ENCODE data around the gene TM4SF18.
"Not testable (repeated sequence)": the region's sequence is repeated elsewhere in the genome, so short reads cannot be mapped to it uniquely, and the experiment has no call there.

The TM4SF18 gene

DNA sequence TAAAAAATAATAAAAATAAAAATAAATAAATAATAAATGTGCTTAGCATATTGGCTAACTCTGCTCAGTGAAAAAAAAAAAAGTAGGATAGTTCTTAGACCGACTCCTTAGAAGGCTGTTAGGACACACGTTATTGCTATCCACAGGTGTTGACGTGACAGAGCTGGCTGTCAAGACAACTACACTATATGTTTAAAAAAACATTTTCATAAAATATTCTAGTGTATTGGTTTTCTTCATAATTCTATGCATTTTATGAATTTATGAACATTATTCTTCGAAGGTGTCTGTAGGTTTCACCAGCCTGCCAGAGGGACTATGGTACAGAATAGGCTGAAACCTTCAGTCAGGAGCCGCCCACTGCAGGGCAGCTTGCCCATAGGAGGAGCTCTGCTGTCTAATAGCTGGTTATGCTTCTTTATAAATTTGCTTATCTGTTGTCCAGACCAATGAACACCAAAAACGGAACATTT is 34.8 kb upstream of the TM4SF18 start:
- ATAC-seq: no peak

DNA sequence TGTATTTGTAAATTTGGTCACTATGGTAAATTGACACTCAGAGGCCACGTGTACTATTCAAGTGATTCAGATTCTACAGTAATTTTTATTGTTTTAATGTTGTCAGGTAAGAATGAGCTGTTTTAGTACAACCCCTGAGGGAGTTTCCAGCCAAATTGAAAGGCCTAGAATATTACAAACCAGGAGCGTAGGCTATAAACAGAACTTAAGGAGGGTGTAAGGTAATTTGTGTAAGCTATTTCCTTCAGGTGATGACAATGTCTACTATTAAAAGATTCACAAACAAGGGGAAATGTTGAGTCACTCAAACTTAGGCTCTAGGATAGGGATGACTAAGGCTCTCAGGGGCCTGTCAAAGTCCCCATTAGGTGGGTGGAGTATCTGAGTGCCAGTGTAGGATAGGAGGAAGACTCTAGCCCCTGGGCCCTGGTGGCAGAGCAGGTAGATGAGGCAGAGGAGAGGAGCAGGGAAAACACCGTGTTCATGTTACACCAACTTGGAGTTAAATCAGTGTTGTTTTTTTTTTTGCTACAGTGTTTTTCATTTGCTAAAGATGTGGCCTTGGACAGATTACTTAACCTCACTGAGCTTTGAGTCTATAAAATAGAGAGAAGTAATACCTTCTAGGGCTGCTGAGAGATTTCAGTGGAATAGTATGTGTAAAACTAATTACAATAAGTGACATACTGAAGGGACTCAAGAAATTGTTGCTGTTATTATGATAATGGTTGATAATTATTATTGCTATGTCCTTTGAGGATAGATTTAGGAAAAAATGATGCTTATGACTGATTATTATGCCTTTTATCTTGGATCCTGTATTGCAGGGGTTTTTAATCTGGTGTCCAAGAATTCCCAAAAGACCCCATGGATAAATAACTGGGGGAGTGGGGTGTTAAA is 33.8 kb upstream of the TM4SF18 start:
- ATAC-seq: peak; percentile 82 to 83

DNA sequence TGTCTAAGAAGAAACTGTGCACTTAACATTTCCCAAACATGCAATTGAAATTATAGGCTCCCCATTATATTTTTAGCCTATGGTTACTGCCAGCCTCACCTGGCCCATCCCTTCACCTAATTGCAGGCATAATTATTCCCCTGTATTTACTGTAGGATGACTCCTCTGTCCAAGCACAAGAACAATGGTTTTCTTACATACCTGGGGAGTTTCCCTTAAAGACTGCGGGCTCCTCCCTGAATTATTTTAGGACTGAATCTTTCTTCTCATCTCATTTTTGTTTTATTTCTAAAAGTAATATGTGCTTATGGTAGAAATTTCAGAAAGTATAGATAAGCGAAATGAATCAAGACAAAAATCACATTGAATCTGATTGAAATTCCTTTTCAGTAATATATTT is 32.6 kb upstream of the TM4SF18 start:
- no peak for ATAC-seq

DNA sequence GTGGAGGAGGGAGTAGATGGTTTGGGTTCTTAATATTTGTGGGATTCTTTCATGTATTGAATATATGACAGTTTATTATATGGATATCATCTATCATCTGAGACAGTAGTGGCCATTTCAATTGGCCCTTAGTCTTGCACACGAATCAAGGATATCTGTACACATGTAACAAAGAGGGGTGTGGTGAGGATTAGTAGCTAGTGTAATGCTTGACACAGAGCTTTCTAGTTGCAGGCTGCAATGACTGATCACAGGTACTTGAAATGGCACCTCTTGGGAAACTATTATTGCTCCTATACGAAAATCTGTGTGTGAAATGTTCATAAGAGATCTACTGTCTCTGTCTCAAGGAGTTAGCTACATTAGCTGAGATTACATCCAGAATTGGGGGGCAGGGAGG is 31.2 kb upstream of the TM4SF18 start:
- no peak for ATAC-seq

DNA sequence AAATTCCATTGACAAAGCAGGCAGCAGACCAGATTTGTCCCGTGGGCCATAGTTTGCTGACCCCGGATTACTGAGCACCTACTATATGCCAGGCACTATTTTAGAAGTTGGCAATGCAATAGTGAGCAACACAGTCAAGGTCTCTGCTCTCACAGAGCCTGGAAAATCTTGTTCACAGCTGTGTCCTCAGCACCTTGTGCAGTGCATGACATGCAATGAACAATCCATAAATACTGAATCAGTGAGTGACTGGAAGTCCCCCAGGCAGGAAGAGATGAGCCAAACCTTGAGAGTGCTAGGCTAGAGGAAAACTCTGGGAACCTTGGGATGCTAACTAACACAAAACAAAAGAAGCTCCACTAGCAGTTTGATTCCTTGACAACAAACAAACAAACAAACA is 29.6 kb upstream of the TM4SF18 start:
- no peak for ATAC-seq

DNA sequence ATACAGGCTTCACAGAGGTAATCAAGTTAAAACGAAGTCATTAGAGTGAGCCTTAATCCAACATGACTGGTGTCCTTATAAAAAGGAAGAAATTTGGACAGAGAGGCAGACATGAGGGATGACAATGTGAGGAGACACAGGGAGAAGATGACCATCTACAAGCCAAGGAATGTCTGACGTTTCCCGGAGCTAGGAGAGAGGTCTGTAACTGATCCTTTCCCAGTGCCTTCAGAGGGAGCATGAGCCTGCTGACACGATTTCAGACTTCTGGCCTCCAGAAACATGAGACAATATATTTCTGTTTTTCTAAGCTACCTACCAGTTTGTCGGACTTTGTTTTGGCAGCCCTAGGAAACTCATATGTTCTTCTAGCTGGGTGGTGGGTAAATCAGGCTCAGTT is 28.9 kb upstream of the TM4SF18 start:
- no peak for ATAC-seq

DNA sequence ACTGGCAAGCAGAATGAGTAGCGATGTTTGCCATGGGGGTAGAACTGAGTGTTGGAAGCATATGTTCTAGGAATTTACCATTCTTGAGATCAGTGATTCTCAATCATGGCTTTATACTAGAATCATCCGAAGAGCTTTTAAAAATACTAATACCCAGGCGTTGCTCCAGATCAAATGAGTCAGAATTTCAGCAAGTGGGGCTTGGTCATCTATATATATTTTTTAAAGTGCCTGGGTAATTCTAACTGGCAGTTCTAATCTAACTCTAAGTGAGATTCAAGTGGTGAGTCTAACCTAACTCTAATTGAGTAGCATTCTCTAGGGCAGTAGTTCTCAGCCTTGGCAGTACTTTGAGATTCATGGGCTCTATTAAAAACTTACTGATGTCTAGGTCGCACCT is 23.2 kb upstream of the TM4SF18 start:
- ATAC-seq: no peak

DNA sequence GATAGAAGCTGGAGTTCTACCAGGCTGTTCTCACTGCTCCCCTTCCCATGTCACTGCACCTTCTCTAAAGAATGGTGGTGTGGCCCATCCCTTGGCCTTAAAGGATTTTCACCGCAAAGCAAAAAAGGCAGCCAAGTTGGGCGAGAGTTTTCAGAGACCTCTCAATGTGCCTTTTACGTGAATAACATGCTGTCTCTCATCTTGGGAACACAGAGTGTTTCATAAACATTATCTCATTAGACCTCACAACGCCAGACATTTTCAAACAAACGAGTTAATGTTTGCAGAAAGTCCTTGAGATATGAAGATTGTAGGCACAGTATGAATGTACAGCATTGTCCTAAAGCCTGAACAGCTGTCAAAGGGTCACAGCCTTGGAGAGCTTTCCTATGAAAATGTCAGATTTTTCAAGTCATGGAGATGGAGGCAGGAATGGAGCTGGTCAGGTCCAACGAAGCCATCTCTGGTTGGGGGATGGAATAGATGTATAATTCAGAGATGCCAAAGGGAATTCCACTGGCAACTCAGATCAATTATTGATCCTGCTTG is 22.7 kb upstream of the TM4SF18 start:
- no peak for ATAC-seq

DNA sequence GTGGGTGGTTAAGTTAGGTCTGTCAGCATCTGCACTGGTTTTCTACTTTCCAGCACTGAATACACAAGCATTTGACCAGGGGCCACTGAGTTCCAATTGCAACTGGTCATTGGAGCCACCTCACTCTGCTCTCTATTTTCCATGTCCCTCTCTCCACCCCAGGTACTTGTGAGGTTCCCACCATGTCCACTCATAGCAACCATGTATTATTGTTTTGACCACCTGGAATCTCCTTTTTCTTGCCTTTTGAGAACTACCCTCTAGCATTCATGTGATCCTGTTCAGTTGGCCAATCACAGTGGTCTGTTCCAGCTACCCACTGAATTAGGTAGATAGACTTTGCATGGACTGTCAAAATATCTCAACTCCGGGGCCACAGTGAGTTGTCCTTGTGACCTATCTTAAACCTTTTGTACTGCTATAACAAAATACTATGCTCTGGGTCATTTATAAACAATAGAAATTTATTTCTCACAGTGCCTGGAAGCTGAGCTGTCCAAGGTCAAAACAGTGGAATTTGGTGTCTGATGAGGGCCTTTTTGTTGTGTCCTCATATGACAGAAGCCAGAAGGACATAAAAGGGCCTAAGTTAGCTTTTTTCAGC is 20.2 kb upstream of the TM4SF18 start:
- no peak for ATAC-seq

DNA sequence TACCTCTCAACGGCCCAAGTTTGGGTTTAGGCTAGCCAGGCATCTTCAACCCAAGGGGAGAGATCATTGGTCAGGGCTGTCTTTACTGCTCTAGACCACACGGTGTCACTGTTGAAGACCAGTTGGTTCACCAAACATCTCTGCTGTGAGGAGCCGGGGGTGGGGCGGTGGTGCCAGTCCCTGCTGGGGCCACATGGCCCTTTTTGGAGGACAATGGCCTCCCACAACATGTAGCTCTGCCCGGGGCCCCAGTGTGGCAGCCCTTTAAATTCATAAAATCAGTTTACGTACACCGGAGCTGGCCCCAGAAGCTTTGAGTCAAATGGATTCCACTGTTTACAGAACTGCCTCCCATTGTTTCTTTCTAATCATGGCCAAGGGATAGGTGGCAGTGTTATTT is 19.1 kb upstream of the TM4SF18 start:
- ATAC-seq: peak in 1 of 2 donors; percentile 35

DNA sequence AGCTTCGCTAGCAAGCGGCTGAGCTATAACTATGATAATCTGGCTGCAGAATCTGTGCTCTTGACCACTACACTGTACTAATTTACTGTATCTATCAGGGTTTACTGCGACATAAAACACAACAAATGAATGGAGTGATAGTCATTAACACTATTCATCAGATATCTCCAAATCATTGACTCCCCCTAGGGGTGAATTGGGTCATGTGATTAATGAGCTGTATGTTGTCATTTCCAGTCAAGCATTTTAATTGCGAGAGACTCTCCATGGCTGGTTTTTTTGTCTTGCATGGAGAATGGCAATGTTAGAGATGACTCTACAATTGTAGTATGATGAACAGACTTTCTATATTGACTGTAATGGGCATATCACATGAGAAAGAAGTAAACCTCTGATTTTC is 10.5 kb upstream of the TM4SF18 start:
- no peak for ATAC-seq

DNA sequence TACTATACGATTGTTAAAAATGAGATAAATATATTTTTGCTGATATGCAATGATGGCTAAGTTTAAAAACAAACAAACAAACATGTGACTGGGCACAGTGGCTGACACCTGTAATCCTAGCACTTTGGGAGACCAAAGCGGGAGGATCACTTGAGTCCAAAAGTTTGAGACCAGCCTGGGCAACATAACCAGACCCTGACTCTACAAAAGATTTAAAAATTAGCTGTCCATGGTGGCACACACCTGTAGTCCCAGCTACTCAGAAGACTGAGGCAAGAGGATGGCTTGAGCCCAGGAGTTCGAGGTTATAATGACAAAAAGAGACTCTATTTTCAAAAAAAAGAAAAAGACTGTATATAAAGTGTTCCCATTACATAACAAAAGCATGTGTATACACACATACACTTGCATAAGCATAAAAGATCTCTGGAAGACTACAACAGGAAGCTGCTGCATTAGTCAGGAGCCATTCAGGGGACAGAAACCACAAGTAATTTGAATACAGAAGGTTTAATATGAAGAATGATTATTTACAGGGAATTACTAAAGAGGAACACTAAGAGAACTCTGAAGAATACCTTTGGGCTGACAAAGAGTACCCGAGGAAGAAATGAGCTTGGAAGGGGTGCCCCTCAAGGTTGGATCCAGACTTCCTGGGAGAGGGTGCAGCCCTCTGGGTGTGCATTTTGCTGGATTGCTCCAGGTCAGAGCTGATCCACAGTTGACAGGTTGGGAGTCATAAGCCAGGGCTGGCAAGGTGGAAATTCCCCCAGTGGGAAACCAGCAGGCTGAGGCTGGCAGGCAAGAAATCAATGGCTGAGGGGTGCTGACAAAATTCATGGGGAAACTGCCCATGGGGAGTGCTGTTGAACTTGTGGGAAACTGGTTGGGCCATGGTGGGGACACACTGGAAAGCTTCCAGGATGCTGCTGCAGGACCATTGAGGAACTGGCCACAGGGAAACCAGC is 9.3 kb upstream of the TM4SF18 start:
- no peak for ATAC-seq

DNA sequence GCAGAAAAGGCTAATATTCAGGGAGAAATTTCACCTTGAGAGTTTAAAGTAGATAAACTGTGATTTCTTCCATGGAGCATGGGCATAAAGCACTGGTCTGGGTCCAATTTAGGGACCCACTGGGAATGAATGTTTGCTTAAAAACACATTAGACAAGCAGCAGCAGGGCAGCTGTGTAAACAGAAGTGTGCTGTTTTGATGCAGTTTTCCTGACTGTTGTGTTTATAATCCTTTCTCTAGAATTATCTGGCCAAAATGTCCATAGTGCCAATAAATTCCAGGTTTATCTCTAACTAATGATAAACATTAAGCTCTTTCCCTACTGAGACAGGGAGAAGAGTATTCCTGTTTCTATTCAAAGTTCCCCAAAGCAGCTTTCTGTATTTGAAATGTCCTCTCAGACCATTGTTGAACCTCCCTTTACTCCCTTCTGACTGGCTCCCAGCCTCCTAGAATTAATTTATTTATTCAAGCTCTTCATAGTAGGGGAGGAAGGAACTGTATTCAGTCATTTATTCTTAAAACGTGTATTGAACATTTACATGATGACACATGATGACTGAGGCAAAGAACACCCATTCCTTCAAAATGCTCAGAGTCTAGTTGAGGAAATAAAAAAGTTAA is 7.0 kb upstream of the TM4SF18 start:
- no peak for ATAC-seq

DNA sequence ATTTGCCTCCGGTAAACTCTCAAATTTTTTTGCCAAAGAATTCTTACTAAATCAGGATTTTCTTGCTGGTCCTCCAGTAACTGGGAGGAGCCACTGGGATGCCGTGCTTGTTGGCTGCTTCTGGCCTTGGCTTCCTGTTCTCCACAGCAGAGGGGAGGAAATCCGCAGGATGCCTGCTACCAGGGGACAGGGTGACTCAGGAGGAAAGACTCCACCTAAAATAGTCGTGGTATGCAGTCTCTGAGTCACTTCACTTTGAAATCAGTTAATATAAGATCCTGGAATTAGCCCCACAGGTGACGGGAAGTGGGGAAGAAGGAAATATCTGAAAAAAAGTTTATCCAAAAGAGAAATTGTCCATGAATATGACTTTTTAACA is 6.5 kb upstream of the TM4SF18 start:
- ATAC-seq: no peak

DNA sequence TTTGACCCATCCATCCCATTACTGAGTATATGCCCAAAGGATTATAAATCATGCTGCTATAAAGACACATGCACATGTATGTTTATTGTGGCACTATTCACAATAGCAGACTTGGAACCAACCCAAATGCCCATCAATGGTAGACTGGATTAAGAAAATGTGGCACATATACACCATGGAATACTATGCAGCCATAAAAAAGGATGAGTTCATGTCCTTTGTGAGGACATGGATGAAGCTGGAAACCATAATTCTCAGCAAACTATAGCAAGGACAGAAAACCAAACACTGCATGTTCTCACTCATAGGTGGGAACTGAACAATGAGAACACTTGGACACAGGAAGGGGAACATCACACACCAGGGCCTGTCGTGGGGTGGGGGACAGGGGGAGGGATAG is 4.0 kb upstream of the TM4SF18 start:
- not testable (repeated sequence) for ATAC-seq

DNA sequence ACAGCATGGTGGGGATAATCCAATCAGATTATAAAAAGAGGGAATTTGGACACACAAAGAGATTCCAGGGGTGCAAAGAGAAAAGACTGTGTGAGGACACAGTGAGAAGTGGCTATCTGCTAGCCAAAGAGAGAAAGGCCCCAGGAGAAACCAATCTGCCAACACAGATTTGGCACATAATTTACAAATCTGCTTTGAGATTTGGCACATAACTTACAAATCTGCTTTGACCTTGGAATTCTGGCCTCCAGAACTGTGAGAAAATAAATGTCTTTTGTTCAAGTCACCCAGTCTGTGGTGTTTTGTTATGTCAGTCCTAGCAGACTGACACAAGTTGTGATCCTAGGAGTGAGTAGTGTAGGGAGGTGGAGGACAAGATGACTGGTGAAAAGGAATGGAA is 3.5 kb upstream of the TM4SF18 start:
- ATAC-seq: no peak

DNA sequence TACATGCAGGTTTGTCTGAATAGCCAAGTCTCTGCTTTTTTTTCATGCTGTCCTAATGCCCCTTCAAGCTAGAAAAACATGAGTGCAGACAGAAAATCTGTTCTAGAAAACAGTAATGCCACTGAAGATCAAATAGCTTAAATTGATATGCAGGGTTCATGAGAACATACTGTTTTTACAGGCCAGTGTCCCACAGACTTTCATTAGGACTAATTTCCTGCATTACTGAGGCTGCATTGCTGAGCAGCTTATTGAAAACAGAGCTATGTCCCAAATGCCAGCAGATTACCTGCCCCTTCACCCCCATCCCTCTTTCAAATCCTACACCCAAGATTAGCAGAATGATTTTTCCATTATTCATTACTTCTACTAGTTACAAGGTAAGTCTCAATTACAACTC is 665 bp downstream of the TM4SF18 start:
- ATAC-seq: no peak

DNA sequence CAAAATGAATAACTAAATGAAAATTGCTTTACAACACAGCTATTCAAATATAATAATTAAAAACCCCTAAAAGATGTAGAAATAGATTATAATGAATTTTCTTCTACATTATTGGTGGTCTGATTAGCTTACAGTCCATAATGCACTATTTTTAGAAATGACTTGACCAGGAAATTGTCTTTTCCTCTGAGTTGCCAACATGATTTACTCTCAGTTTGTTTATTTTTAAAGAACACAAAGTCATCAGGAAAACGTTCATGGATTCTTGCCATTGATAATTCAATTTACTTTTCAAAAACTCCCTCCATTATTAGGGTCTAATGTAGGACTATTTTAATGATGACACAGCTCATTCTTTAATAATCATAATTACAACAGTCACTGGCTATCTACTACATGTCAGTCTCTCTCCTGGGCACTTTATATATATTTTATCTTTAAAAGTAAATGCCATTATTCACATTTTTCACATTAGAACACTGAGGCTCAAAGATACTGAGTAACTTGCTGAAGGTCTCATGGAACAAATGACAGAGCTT is 1.1 kb downstream of the TM4SF18 start:
- no peak for ATAC-seq

DNA sequence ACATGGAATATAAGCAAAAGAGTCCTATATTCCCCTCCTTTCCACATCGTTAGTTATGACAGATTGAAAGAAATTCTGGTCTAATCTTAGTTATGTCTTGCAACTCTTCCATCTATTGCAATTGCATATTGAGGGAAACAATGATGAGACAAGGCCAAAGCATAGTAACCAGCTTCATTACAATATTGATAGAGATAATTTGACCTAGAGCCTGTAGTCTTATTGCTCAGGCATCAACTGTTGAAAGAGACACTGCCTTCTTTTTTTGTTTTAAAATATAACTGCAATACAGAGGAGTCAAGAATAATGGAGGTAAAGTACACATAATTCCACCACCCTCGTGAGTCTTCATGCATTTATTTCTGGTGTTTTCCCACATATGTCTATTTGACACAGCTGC is 2.0 kb downstream of the TM4SF18 start:
- ATAC-seq: no peak

DNA sequence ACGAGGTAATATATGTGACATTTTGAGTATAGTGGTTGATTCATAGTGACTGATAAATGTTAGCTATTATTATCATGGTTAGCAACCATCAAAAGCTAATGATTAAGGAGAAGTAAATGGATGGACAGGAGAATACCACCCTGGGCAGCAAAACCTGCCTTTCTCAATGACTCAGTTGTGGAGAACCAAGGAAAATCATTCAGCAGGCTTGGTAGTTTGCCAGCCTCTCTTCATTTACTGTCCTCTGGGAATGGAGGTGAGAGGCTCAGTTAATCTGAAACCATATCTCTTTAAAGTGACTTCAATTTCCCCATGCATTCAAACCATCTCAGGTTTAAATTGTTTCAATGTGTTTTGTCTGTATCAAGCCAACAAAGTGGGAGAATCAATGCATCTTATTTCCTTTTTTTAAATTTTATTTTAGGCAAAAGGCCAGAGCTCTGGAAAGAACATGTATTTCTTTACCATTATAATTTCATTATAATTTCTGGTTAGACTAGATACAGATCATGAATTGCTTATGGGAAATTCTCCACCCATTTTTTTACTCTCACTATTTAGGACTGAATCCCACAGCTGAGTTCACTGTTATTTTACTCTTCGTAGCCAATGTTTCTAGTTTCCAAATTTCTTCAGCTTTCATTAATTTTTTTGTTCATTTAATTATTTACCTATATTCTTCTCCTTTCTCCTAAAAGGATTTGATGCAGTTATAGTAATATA is 2.7 kb downstream of the TM4SF18 start:
- ATAC-seq: no peak

DNA sequence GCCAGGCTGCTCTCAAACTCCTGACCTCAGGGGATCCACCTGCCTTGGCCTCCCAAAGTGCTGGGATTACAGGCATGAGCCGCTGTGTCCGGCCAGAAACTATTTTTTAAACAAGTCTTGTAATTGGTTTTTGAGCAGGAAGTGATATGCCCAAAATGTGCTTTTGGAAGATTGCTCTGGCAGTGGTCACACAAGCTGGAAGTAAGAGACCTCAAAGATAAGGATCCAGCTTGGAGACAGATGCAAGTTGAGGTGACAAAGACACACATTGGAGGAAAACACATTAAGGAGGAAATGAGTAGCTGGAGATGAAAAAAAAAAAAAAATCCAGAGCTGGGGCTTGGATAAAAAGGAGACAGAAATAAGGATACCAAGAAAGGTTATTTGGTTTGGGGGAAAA is 6.3 kb downstream of the TM4SF18 start:
- no peak for ATAC-seq
